Fibroblast of lung (primary cell): ENCODE results near the gene OR13J1. TPM values are rescaled to one million over a fixed set of nuclear protein-coding genes. Genes with fewer than 3 reads are reported as not detected.

Source experiments
- DNase-seq, 2 donors: peaks; one replicate each; pipeline versions ENCODE4 v3.0.0 to v3.0.0-alpha.2; 2010; ENCODE audit warnings: low read depth in 2 of 2
- H2AFZ ChIP-seq: 2 replicates; pipeline ENCODE4 v1.5.1; 2012; ENCODE audit warnings: low read length, control low read depth, inconsistent platforms
- H3K27ac ChIP-seq: 2 replicates; pipeline ENCODE4 v1.5.1; 2011; ENCODE audit warnings: low read length, control low read depth; ENCODE audit not compliant: insufficient read depth
- H3K27me3 ChIP-seq: 2 replicates; pipeline ENCODE4 v1.5.1; 2011; ENCODE audit warnings: mild to moderate bottlenecking, low read length; ENCODE audit not compliant: control insufficient read depth, insufficient read depth
- H3K36me3 ChIP-seq: 2 replicates; pipeline ENCODE4 v1.5.1; 2011; ENCODE audit warnings: low read length; ENCODE audit not compliant: control insufficient read depth, insufficient read depth
- H3K4me1 ChIP-seq: 2 replicates; pipeline ENCODE4 v1.5.1; 2011; ENCODE audit warnings: low read length; ENCODE audit not compliant: control insufficient read depth, insufficient read depth; ENCODE audit errors: extremely low read depth
- H3K4me2 ChIP-seq: 2 replicates; pipeline ENCODE4 v1.5.1; 2011; ENCODE audit warnings: low read length, control low read depth; ENCODE audit not compliant: insufficient read depth; ENCODE audit errors: extremely low read depth
- H3K4me3 ChIP-seq, 4 experiments: fragments of 200-600 bp in 1 of 4; sonication (generic) in 1 of 4; replicated peaks in 1 of 4; 2 replicates each; pipeline ENCODE4 v1.5.1; 2011 to 2016; ENCODE audit warnings: low read length in 4 of 4, low read depth in 3 of 4, mild to moderate bottlenecking in 3 of 4, control low read depth in 2 of 4, inconsistent platforms in 1 of 4, mixed read lengths in 1 of 4; ENCODE audit not compliant: insufficient read depth in 1 of 4; ENCODE audit errors: control extremely low read depth in 1 of 4
- H3K79me2 ChIP-seq: 2 replicates; pipeline ENCODE4 v1.5.1; 2012; ENCODE audit warnings: mild to moderate bottlenecking, low read length, inconsistent platforms; ENCODE audit not compliant: control insufficient read depth, insufficient read depth
- H3K9ac ChIP-seq: 2 replicates; pipeline ENCODE4 v1.5.1; 2011; ENCODE audit warnings: mild to moderate bottlenecking, low read length, control low read depth; ENCODE audit not compliant: insufficient read depth
- H3K9me3 ChIP-seq: 2 replicates; pipeline ENCODE4 v1.5.1; 2012; ENCODE audit warnings: low read depth, low read length; ENCODE audit not compliant: control insufficient read depth, insufficient read depth
- H4K20me1 ChIP-seq: 2 replicates; pipeline ENCODE4 v1.5.1; 2011; ENCODE audit warnings: low read length; ENCODE audit not compliant: control insufficient read depth, insufficient read depth; ENCODE audit errors: extremely low read depth
- EZH2 ChIP-seq: IDR thresholded peaks from 2 replicates; pipeline ENCODE4 v1.5.1; 2012; ENCODE audit warnings: low read length, control low read depth, mild to moderate bottlenecking; ENCODE audit errors: missing control alignments
- polyA plus RNA-seq, 2 donors: library from polyadenylated mRNA; depleted of rRNA in 1 of 2; stranded (reverse) in 1 of 2; unstranded in 1 of 2; fragments of >200 nt; gene quantifications; 2 replicates each; pipeline ENCODE4 v1.2.1, GENCODE V29; 2011 to 2012; ENCODE audit warnings: missing spikeins in 1 of 2
- total RNA-seq: library from RNA; depleted of rRNA; stranded (reverse); fragments of >200 nt; gene quantifications from 2 replicates; pipeline ENCODE4 v1.2.1, GENCODE V29; 2014
- TF ChIP-seq, protein P1 (sequence below), 2 donors: IDR thresholded peaks in 1 of 2; conservative IDR thresholded peaks in 1 of 2; 1 replicate in 1 of 2; 2 replicates in 1 of 2; pipeline ENCODE4 v1.5.1; 2011 to 2012; ENCODE audit warnings: low read length in 2 of 2, control low read depth in 1 of 2, inconsistent platforms in 1 of 2, low read depth in 1 of 2, mild to moderate bottlenecking in 1 of 2

Gene OR13J1
- total and polyA plus RNA-seq, 2 donors (not counting 1 experiment from before 2014, with no cell fraction given), result not detected

DNA sequence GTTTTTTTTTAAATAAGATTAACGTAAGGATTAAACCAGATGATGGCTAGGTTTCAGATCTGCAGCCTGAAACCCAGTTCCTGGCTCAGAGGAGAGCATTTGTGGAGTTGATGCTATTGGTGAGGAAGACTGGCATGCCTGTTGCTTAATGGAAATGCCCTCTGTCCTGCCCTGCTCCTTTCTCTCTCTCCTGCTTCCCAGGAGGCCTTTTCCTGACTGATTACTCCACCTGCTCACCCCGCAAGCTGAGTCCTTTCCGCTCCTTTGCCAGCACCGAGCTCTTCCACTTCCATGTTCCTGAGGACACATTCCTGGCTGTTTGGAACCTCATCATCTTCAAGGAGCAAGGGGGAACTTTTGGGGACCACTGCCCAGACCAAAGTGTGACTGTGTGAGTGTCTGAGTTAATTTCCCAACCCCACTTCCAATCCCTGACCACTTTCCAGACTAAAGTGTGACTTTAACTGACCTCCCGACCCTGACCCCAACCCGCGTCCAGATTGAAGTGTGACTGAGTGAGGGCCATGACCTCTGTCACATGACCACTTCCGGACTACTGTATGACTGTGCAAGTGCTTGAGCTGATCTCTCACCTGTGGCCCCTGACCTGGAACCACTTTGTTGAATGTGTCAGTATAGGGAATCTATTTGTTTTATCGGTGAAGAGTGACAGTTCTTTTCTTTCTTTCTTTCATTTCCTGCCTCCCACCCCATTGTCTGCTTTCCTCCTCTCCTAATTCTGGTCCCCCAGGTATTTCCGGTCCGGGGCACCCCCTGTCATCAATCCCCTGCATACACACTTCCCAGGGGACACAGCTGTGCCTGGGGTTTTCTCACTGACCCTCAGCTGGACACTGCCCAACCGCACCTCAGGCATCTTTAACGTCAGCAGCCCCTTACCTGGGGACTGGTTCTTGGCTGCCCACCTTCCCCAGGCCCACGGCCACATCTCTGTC is 35.7 kb downstream of the OR13J1 start:
- Histone ChIP-seq H3K27me3 (no peaks in the 10 kb centered on the region), H3K27ac (no peak overlapping the region), H3K4me1 (no peaks in the 10 kb centered on the region), H3K36me3 (no peaks in the 10 kb centered on the region), H4K20me1 (no peaks in the 10 kb centered on the region), H2AFZ (no peak overlapping the region), H3K9me3 (no peaks in the 10 kb centered on the region), H3K4me3 (no peak overlapping the region), H3K79me2 (no peaks in the 10 kb centered on the region), H3K4me2 (no peak overlapping the region), H3K9ac (no peak overlapping the region)
- TF ChIP-seq, protein P1, sequence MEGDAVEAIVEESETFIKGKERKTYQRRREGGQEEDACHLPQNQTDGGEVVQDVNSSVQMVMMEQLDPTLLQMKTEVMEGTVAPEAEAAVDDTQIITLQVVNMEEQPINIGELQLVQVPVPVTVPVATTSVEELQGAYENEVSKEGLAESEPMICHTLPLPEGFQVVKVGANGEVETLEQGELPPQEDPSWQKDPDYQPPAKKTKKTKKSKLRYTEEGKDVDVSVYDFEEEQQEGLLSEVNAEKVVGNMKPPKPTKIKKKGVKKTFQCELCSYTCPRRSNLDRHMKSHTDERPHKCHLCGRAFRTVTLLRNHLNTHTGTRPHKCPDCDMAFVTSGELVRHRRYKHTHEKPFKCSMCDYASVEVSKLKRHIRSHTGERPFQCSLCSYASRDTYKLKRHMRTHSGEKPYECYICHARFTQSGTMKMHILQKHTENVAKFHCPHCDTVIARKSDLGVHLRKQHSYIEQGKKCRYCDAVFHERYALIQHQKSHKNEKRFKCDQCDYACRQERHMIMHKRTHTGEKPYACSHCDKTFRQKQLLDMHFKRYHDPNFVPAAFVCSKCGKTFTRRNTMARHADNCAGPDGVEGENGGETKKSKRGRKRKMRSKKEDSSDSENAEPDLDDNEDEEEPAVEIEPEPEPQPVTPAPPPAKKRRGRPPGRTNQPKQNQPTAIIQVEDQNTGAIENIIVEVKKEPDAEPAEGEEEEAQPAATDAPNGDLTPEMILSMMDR (conservative IDR thresholded peaks at IDR 0.05 in 1 of 2, IDR thresholded peaks at IDR 0.05 in 1 of 2; ENCODE audit: low read depth in 1 of 2, low read length in 2 of 2), result no peak
- TF ChIP-seq EZH2, result no peak
- no peak for DNase-seq

DNA sequence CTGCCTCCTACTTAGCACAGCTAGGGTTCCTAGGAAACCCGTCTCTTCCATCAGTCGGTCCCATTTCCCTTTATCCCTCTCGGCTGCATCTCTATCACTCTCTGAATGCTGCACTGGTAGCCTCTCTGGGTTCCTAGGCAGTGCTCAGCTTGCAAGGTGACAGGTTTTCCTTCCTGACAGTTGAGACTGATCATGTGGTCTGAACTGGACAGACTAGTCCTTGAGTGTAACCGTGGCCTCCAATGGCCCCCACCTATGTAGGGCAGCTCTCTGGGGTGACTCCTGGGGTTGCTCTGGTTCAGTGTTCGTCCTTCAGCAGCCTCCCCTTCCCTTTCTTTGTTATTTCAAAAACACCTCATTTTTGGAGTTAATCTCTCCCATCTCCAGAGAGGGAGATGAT is 37.4 kb downstream of the OR13J1 start:
- Histone ChIP-seq H3K4me2 (no peak overlapping the region), H3K9me3 (no peaks in the 10 kb centered on the region), H3K4me1 (no peaks in the 10 kb centered on the region), H3K36me3 (no peaks in the 10 kb centered on the region), H3K9ac (no peak overlapping the region), H3K79me2 (no peaks in the 10 kb centered on the region), H4K20me1 (no peaks in the 10 kb centered on the region), H3K27me3 (no peaks in the 10 kb centered on the region), H2AFZ (no peak overlapping the region), H3K4me3 (no peak overlapping the region), H3K27ac (no peak overlapping the region)
- TF ChIP-seq, protein P1 (conservative IDR thresholded peaks at IDR 0.05 in 1 of 2, IDR thresholded peaks at IDR 0.05 in 1 of 2; ENCODE audit: low read depth in 1 of 2, low read length in 2 of 2), result no peak
- no peak for DNase-seq

DNA sequence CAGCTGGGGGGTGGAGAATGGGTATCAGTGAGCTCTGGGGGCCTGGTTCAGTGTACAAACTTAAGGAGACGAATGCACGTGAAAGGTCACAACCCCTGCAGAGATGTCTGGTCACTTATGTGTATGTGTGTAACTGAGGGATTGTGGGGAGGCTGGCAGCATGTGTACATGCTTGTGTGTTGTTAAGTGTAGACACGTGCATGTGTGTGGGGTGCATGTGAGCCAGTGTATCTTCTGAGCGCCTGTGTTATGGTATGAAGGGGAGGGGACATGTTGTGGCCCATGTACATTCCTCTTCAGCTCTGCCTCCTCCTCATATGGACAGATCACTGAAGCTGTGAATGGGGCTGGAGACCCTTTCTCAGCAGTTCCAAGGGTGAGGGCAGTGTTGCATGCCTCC is 39.2 kb downstream of the OR13J1 start:
- peaks cover 5% of the 10 kb centered on the region for H3K4me1 ChIP-seq
- no peak overlapping the region for H2AFZ ChIP-seq
- H3K9ac ChIP-seq, result no peak overlapping the region
- no peak overlapping the region for H3K4me2 ChIP-seq
- H3K27me3 ChIP-seq, result no peaks in the 10 kb centered on the region
- H3K79me2 ChIP-seq, result no peaks in the 10 kb centered on the region
- H3K9me3 ChIP-seq, result no peaks in the 10 kb centered on the region
- peak overlapping the region in 1 of 4 experiments; percentile 22 for H3K4me3 ChIP-seq
- no peaks in the 10 kb centered on the region for H4K20me1 ChIP-seq
- no peak overlapping the region for H3K27ac ChIP-seq
- TF ChIP-seq, protein P1 (conservative IDR thresholded peaks at IDR 0.05 in 1 of 2, IDR thresholded peaks at IDR 0.05 in 1 of 2; ENCODE audit: low read depth in 1 of 2, low read length in 2 of 2), result no peak
- no peak for TF ChIP-seq EZH2
- no peaks in the 10 kb centered on the region for H3K36me3 ChIP-seq
- DNase-seq, result no peak
